ENCODE measurements around the gene GPC5.
A peak's percentile ranks its signal among the peaks of the same experiment; 100 is the strongest.

GPC5 gene

DNA sequence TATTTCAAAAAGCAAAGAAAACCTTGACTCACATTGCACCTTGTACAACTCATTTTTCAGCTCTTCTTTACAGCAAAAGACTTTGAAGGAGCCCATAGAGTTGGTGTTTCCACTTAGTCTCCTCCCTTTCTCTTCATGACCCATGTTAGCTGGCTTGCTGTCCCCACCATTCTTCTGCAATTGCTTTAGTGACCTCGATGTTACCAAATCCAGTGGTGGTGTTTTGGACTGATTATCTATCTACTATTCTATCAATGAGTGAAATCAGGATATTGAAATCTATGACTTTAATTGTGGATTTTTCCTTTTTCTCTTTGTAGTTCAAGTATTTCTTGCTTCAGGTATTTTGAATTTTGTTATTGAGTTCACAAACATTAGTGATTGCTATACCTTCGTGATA, 197.3 kb downstream of the GPC5 start:
- DNase-seq (ENCODE audit: extremely low spot score): no peak
- CTCF ChIA-PET: no interaction called here
- TF ChIP-seq NFRKB (IDR thresholded peaks at IDR 0.05) (no peak), FOXA1 (IDR thresholded peaks at IDR 0.05) (no peak), FOXK2 (IDR thresholded peaks at IDR 0.05) (no peak), HDGF (IDR thresholded peaks at IDR 0.05; ENCODE audit: borderline replicate concordance) (no peak), PKNOX1 (IDR thresholded peaks at IDR 0.05) (no peak), SP1 (IDR thresholded peaks at IDR 0.05) (no peak), FOXM1 (IDR thresholded peaks at IDR 0.05; ENCODE audit: borderline replicate concordance) (no peak), BHLHE40 (IDR thresholded peaks at IDR 0.05; ENCODE audit: borderline replicate concordance) (no peak), CTBP1 (IDR thresholded peaks at IDR 0.05; ENCODE audit: borderline replicate concordance) (no peak), TARDBP (IDR thresholded peaks at IDR 0.05) (no peak), LEF1 (IDR thresholded peaks at IDR 0.05; ENCODE audit: borderline replicate concordance) (no peak), ARNT (IDR thresholded peaks at IDR 0.05) (no peak)
- POLR2A ChIA-PET: no interaction called here

DNA sequence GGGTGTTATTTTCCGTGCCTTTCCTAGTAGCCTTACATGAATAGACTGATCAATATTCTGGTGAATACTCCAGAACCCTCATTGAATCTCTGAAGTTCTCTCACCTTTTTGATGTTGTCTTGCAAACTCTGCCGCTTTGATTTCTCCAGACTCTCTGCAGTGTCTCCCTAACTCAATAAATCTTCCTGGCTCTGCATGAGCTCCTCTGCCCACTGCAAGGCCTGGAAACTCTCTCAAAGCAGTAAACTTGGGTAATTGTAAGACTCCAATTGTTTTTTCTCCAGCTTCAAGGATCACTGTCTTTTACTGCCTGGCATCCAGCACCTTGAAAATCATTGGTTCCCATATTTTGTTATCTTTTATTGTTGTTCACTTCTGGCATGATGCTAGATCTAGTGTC, 198.4 kb downstream of the GPC5 start:
- TF ChIP-seq TARDBP (IDR thresholded peaks at IDR 0.05) (no peak), LEF1 (IDR thresholded peaks at IDR 0.05; ENCODE audit: borderline replicate concordance) (no peak), ZNF384 (IDR thresholded peaks at IDR 0.05) (no peak)
- ChIA-PET CTCF (no interaction called here), POLR2A (no interaction called here)
- no peak for DNase-seq (ENCODE audit: extremely low spot score)

- no peak for TF ChIP-seq L3MBTL2 (conservative IDR thresholded peaks at IDR 0.05)
- no peak for TF ChIP-seq HDGF (IDR thresholded peaks at IDR 0.05; ENCODE audit: borderline replicate concordance)
- no peak for TF ChIP-seq ELF4 (IDR thresholded peaks at IDR 0.05)
- TF ChIP-seq PKNOX1 (IDR thresholded peaks at IDR 0.05): no peak
- no peak for TF ChIP-seq FOXA1 (IDR thresholded peaks at IDR 0.05)
- no peak for TF ChIP-seq LEF1 (IDR thresholded peaks at IDR 0.05; ENCODE audit: borderline replicate concordance)
- TF ChIP-seq FOXM1 (IDR thresholded peaks at IDR 0.05; ENCODE audit: borderline replicate concordance): no peak
- no peak for TF ChIP-seq ZNF384 (IDR thresholded peaks at IDR 0.05)
- TF ChIP-seq ARNT (IDR thresholded peaks at IDR 0.05): no peak
- TF ChIP-seq SP1 (IDR thresholded peaks at IDR 0.05): no peak
- TF ChIP-seq TARDBP (IDR thresholded peaks at IDR 0.05): no peak
- no peak for TF ChIP-seq CTBP1 (IDR thresholded peaks at IDR 0.05; ENCODE audit: borderline replicate concordance)
- no peak for TF ChIP-seq FOXK2 (IDR thresholded peaks at IDR 0.05)
- TF ChIP-seq SUZ12 (IDR thresholded peaks at IDR 0.05): no peak
- no peak for TF ChIP-seq BHLHE40 (IDR thresholded peaks at IDR 0.05; ENCODE audit: borderline replicate concordance)
- TF ChIP-seq NFRKB (IDR thresholded peaks at IDR 0.05): no peak
- no peak for DNase-seq (ENCODE audit: extremely low spot score)
- POLR2A ChIA-PET: no interaction called here
- CTCF ChIA-PET: no interaction called here
Measured at GRCh38 chr13:91598655-91599054, 200.2 kb downstream of the GPC5 start.

DNA sequence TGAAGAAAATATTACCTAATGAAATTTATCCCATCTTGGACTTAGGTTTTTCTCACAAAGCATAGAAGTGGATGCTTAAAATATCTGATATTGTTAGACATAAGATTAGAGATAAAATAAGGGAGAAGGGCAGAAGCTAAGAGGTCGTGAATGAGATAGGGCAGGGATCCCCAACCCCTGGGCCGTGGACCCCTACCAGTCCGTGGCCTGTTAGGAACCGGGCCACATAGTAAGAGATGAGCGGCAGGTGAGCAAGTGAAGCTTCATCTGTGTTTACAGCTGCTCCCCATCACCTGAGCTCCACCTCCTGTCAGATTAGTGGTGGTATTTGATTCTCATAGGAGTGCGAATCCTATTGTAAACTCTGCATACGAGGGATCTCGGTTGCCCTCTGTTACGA, 202.9 kb downstream of the GPC5 start:
- CTCF ChIA-PET: no interaction called here
- no peak for DNase-seq (ENCODE audit: extremely low spot score)
- no peak for TF ChIP-seq L3MBTL2 (conservative IDR thresholded peaks at IDR 0.05)
- TF ChIP-seq FOXA1 (IDR thresholded peaks at IDR 0.05): no peak
- no peak for TF ChIP-seq ZNF384 (IDR thresholded peaks at IDR 0.05)
- TF ChIP-seq LEF1 (IDR thresholded peaks at IDR 0.05; ENCODE audit: borderline replicate concordance): no peak
- POLR2A ChIA-PET: no interaction called here

- no peak for TF ChIP-seq CTBP1 (IDR thresholded peaks at IDR 0.05; ENCODE audit: borderline replicate concordance)
- no peak for TF ChIP-seq BHLHE40 (IDR thresholded peaks at IDR 0.05; ENCODE audit: borderline replicate concordance)
- no peak for TF ChIP-seq FOXK2 (IDR thresholded peaks at IDR 0.05)
- no peak for TF ChIP-seq SP1 (IDR thresholded peaks at IDR 0.05)
- TF ChIP-seq ARNT (IDR thresholded peaks at IDR 0.05): no peak
- no peak for TF ChIP-seq FOXA1 (IDR thresholded peaks at IDR 0.05)
- no peak for TF ChIP-seq SUZ12 (IDR thresholded peaks at IDR 0.05)
- no peak for TF ChIP-seq LEF1 (IDR thresholded peaks at IDR 0.05; ENCODE audit: borderline replicate concordance)
- no peak for TF ChIP-seq PKNOX1 (IDR thresholded peaks at IDR 0.05)
- no peak for TF ChIP-seq ZNF384 (IDR thresholded peaks at IDR 0.05)
- no peak for TF ChIP-seq FOXM1 (IDR thresholded peaks at IDR 0.05; ENCODE audit: borderline replicate concordance)
- no peak for TF ChIP-seq HDGF (IDR thresholded peaks at IDR 0.05; ENCODE audit: borderline replicate concordance)
- TF ChIP-seq TARDBP (IDR thresholded peaks at IDR 0.05): no peak
- ChIA-PET POLR2A (no interaction called here), CTCF (no interaction called here)
- DNase-seq (ENCODE audit: extremely low spot score): no peak
Measured at GRCh38 chr13:91601807-91602206, 203.4 kb downstream of the GPC5 start.

DNA sequence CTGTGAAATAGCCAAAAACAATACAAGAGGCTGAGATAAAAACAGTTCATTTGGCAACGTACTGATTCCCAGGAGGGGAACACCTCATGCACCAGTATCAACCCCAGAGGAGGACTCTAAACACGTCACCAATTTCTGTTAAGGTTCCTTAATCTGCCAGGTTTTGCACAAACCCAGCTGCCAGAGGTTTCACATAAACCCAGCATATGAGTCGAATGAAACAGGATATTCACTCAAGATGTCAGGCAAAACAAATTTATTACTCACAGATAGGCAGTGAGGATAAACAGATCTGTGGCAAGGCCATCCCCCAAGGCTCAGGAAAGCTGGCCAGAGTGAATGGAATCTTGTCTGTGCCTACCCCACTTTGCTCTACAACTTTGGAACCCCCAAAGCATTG, 210.9 kb downstream of the GPC5 start:
- TF ChIP-seq PKNOX1 (IDR thresholded peaks at IDR 0.05) (peak; percentile 89), CTBP1 (IDR thresholded peaks at IDR 0.05; ENCODE audit: borderline replicate concordance) (no peak)
- CTCF ChIA-PET: interaction anchor here (1.0 kb wide), 1 partner anchor 38 kb away, joined by 3 read pairs; no protein-coding TSS in a partner anchor
- POLR2A ChIA-PET: no interaction called here
- DNase-seq (ENCODE audit: extremely low spot score): peak; percentile 35

DNA sequence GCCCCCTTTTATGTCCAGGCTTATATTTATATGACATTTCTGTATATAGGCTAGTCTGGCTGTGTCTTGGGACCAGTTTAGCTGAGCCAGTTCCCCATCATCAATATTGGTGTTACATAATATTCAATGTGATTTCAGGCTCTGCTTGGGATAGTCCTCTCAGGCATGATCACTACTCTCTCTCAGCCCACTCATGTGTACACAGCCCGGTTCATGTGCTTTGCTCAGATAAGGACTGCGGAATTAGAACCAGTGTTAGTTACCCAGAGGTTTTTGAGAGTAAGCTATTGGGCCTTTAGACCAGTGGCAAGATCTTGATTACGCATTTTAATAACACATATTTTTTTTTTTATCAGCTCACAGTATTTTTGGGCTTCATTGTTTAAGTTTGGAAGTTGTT, 219.9 kb downstream of the GPC5 start:
- TF ChIP-seq LEF1 (IDR thresholded peaks at IDR 0.05; ENCODE audit: borderline replicate concordance): no peak
- TF ChIP-seq ZNF384 (IDR thresholded peaks at IDR 0.05): no peak
- TF ChIP-seq SP1 (IDR thresholded peaks at IDR 0.05): no peak
- TF ChIP-seq ELF4 (IDR thresholded peaks at IDR 0.05): no peak
- no peak for TF ChIP-seq NFRKB (IDR thresholded peaks at IDR 0.05)
- TF ChIP-seq L3MBTL2 (conservative IDR thresholded peaks at IDR 0.05): no peak
- TF ChIP-seq SUZ12 (IDR thresholded peaks at IDR 0.05): no peak
- TF ChIP-seq ARNT (IDR thresholded peaks at IDR 0.05): no peak
- no peak for TF ChIP-seq BHLHE40 (IDR thresholded peaks at IDR 0.05; ENCODE audit: borderline replicate concordance)
- no peak for TF ChIP-seq FOXA1 (IDR thresholded peaks at IDR 0.05)
- no peak for TF ChIP-seq FOXK2 (IDR thresholded peaks at IDR 0.05)
- no peak for TF ChIP-seq CTBP1 (IDR thresholded peaks at IDR 0.05; ENCODE audit: borderline replicate concordance)
- TF ChIP-seq TARDBP (IDR thresholded peaks at IDR 0.05): no peak
- TF ChIP-seq HDGF (IDR thresholded peaks at IDR 0.05; ENCODE audit: borderline replicate concordance): no peak
- ChIA-PET POLR2A (no interaction called here), CTCF (no interaction called here)
- DNase-seq (ENCODE audit: extremely low spot score): no peak

Measured in HEK293T (cell line).